GM18505 (cell line): Measurements from ENCODE around the gene ZFP28.

Source experiments
- ATAC-seq: cut with Tn5 transposase; IDR thresholded peaks from one replicate; pipeline ENCODE4 v1.9.1; 2021; ENCODE audit not compliant: unreplicated experiment
- POLR2A ChIP-seq: IDR thresholded peaks from 4 replicates; pipeline ENCODE4 v1.6.1; 2011; ENCODE audit warnings: borderline replicate concordance; ENCODE audit not compliant: insufficient read depth, insufficient read length; ENCODE audit errors: extremely low read depth

ZFP28 gene

DNA sequence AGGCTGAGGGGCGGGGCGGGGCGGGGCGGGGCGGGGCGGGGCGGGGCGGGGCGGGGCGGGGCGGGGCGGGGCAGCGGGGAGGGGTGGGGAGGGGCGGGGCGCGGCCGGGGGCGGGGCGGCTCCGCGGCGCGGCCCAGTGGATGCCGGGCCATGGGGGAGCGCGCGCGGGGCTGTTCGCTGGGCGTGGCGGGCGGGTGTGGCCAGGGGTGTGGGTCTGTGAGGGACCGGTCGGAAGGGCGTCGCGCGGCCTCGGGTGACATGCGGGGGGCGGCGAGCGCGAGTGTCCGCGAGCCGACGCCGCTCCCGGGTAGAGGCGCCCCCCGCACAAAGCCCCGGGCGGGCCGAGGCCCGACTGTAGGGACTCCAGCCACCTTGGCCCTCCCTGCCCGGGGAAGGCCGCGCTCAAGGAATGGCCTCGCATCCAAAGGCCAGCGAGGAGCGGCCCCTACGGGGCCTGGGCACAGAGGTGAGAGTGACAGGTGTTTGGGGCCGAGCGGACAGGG lies at the start of gene ZFP28:
TSS of gene ZFP28 (plus strand) at position 188 of the 503 bp plus-strand sequence. CDS start at position 259, 71 bp downstream.
- no peak for TF ChIP-seq POLR2A

DNA sequence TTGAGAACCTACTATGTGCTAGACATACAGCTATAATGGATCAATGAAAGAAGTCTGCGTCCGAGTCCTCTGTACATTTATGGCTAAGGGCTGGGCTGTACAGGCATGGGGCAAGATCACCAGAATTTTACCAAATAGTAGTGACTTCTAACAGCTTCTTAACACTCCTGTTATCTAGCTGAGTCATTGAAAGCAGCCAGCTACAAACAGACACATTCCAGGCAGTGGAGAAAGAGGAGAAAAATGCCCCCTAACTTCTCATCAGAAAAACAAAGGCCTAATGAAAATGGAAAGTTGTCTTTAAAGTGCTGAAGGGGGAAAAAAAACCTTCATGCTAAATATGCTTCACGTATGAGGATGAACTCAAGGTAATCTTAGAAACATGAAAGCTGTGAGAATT lies 47.3 kb upstream of the ZFP28 start:
- no peak for ATAC-seq
- no peak for TF ChIP-seq POLR2A

More for the DNA sequence above, at the start of gene ZFP28:
- peak; percentile 53 for ATAC-seq

DNA sequence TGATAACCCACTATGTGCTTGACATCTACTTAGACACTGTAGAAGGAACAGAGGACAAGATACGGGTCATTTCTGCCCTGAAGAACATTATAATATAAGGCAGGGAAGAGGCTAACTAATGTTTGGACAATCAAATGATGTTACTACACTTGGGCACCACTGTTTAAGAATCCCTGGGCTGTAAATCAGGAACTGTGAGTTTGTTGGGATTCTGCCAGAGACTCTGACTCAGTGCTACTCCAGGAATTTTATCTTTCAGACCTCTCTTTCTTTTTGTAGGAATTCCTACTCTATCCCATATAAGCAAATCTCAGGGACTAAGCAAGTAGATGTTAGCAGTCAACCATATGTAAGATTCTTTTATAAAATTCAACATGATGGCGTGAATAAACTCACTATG lies 34.2 kb upstream of the ZFP28 start:
- TF ChIP-seq POLR2A, result no peak

DNA sequence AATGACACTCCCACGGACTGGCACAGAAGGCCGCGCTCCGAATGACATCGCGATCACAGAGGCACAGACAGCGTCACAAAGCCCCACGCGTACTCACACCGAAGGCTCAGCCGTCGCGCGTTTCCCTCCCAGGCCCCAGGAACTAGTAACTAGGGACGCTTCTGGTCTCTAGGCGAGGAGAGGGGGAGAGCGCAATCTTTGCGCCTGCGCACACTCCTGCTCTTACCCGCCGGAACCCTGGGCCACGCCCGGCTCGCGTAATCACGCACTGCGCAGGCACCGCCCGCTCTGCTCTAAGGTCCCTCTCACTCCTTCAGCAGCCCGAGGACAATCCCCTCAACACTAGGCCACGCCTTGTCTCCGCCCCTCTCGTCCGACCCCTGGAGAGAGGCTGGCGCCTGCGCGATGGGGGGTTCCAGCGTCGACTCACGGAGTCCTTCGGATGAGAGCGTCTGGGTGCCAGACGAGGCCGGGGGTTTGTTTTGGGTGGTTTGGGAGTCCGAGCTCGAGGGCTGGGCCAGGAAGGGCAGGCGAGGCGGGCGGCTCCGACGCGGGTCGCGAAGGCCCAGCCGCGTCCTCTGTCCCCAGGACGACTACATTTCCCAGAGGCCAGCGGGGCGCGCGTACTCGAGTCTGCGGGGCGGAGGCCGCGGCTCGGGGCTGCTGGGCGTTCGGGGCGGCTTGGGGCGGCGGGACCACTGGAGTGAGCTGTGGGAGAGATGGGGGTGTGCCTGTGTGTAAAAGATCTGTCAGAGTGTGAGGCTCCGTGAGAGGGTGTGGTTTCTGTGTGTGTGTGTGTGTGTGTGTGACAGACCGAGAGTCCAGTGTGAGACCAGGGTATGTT lies 31.1 kb upstream of the ZFP28 start, which contains the start of gene ZNF471:
TSS of gene ZNF471 (plus strand) at position 410 of the 844 bp plus-strand sequence. CDS start 3,717 bp downstream, outside the sequence.
- ATAC-seq, result no peak
- no peak for TF ChIP-seq POLR2A

More for the DNA sequence above, 34.2 kb upstream of the ZFP28 start:
- no peak for ATAC-seq

DNA sequence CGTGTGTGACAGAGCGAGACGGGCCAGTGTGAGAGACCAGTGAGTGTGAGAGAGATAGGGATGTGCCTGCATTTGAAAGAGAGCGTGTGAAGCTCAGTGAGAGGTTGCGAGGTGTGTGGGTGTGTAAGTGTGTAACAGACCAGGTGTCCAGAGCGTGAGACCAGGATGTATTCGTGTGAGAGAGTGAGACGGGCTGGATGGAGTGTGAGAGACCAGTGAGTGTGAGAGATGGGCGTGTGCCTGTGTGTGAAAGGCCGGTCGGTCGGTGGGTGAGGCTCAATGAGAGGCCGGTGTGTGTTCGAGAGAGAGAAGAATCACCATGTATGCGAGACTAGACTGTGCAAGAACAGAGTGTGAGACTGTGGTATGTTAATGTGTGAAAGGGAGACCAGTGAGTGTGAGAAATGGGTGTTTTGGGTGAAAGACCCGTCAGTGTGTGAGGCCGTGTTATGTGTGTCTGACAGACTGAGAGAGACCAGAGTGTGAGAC lies 30.4 kb upstream of the ZFP28 start:
- ATAC-seq, result no peak

DNA sequence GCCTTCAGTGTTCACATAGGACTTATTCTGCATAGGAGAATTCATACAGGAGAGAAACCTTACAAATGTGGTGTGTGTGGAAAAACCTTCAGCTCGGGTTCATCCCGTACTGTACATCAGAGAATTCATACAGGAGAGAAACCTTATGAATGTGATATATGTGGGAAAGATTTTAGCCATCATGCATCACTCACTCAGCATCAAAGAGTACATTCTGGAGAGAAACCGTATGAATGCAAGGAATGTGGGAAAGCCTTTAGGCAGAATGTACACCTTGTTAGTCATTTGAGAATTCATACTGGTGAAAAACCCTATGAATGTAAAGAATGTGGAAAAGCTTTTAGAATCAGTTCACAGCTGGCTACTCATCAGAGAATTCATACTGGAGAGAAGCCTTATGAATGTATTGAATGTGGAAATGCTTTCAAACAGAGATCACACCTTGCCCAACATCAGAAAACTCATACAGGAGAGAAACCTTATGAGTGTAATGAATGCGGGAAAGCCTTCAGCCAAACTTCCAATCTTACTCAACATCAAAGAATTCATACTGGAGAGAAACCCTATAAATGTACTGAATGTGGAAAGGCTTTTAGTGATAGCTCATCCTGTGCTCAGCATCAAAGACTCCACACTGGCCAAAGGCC lies 13.4 kb upstream of the ZFP28 start:
- TF ChIP-seq POLR2A, result no peak
- ATAC-seq, result no peak

More for the DNA sequence above, 30.4 kb upstream of the ZFP28 start:
- TF ChIP-seq POLR2A, result no peak

DNA sequence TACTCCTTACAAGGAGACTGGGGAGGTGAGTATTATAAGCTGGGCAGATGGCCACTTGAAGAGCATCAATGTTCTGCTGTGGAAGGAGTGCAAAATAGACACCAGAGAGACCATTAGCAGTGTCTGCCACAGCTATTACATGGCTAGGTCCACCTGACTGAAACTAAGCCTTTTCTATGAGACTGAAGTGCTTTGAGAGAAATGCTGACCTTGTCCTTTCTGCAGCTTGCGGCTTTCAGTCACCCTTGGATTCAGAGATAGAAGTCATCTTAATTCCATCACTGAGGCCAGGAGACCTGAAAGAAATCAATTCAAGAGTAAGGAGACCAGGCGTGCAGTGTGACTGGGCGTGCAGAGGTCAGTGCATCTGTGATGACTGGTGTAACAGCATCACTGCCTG lies 1.3 kb upstream of the ZFP28 start:
- no peak for ATAC-seq
- TF ChIP-seq POLR2A, result no peak

DNA sequence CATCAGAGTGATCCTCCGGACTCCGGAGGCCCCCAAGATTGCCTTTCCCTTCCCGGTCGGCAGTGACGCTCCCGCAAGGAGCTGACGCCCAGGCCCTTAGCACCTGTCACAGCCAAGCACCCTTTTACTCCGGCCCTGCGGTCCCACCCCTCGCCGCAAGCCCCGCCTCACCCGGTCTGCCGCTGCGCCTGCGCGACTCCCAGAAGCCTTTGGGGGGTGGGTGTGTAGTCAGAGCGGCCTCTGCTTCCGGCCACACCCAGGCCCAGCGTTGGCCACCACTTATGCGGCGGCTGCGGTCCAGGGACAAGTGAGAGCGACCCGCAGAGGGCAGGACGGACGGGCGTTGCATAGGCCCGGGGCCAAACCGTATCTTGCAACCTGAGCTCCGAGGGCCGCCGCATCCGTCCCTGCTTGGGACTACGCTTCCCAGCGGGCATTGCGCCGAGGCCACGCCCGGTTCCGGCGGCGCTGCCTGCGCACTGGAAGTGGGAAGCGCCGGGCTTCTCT lies 441 bp upstream of the ZFP28 start:
- no peak for TF ChIP-seq POLR2A
- peak; percentile 85 for ATAC-seq

DNA sequence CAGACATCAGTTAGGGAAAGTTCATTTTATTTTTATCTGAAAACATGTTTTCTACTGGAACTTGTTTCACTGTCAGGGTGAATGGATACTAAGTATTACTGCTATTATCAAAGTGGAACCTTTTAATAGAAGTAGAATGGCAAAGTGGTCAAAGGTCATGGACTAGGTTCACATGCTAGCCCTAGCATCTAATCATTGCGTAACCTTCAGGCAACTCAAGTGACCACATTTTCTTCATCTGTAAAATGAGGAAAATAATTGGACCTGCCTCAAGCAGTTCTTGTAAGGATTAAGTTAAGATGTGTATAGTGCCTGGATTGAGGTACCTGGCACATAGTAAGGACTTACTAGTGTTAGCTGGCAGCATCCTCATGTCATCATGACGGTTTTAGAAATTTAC lies 5.0 kb downstream of the ZFP28 start:
- no peak for ATAC-seq
- TF ChIP-seq POLR2A, result no peak

DNA sequence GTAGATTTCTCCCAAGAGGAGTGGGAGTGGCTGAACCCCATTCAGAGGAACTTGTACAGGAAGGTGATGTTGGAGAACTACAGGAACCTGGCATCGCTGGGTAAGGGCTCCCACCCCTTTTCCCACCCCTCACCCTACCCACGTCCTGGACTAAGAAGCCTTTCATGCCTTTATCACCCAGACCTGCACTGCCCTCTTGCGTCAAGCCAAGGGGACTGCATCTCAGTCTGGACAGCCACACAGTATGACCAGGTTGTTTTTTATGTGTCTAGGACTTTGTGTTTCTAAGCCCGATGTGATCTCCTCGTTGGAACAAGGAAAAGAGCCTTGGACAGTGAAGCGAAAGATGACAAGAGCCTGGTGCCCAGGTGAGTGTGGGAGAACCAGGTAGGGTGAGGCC lies 8.8 kb downstream of the ZFP28 start:
- no peak for TF ChIP-seq POLR2A
- ATAC-seq, result no peak

DNA sequence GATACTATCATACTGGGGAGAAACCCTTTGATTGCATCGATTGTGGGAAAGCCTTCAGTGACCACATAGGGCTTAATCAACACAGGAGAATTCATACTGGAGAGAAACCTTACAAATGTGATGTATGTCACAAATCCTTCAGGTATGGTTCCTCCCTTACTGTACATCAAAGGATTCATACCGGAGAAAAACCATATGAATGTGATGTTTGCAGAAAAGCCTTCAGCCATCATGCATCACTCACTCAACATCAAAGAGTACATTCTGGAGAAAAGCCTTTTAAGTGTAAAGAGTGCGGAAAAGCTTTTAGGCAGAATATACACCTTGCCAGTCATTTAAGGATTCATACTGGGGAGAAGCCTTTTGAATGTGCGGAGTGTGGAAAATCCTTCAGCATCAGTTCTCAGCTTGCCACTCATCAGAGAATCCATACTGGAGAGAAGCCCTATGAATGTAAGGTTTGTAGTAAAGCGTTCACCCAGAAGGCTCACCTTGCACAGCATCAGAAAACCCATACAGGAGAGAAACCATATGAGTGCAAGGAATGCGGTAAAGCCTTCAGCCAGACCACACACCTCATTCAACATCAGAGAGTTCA lies 15.6 kb downstream of the ZFP28 start:
- TF ChIP-seq POLR2A, result no peak
- ATAC-seq, result no peak

DNA sequence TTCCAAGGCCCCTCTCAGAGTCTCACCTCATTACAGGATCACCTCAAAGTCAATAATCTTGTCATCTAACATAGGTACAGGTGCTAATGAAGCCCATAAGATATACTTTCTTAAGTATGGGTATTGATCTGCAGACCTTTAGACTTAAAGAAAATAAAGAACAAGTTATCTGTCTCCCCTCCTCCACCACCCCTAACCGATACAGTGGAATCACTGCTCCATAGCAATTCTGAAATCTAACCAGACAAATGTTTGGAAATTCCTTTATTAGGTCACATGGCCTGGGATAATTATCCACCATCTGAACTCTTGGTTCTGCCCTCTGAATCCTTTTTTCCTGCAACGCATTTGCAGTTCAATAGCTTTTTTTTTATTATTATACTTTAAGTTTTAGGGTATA lies 24.0 kb downstream of the ZFP28 start:
- no peak for ATAC-seq
- TF ChIP-seq POLR2A, result no peak

DNA sequence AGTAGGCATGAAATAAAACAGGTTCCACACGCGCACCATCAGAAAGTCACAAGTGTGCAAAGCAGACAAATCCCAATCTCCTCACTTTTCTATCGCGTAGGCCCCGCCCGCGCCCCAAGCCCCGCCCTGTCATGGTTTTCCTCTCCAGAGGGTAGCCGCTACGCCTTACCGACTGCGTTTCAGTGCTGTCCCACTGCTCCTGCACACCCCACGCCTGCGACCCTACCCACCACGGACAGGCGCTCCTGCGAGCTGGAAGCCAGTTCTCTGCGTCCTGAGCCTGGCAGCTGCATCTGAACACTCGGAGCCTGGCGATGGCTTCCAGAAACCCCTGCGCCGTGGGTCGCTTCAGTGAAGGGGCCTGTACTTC lies 28.1 kb downstream of the ZFP28 start:
- no peak for TF ChIP-seq POLR2A
- ATAC-seq, result peak; percentile 29
